Endothelial cell of umbilical vein (primary cell): Measurements from ENCODE around the gene USP2. TPM values are rescaled to one million over a fixed set of nuclear protein-coding genes. Genes with fewer than 3 reads are reported as not detected.

ENCODE experiments used
- BruUV-seq: library from RNA; stranded (reverse); fragments of 400-500 nt; replicated peaks from 2 replicates; lab custom pipeline; 2021; lab: Mats Ljungman, UMichigan
- CTCF ChIA-PET: fragments of 300-600, 350-600 bp; sonication (Branson Sonifier 250); formaldehyde crosslinking; loops from one replicate; lab custom pipeline; 2021; ENCODE audit warnings: antibody characterized with exemption, inconsistent platforms; lab: Charles Lee
- POLR2A ChIA-PET: fragments of 300-600, 350-600 bp; sonication (Branson Sonifier 250); formaldehyde crosslinking; loops from one replicate; lab custom pipeline; 2021; ENCODE audit warnings: antibody characterized with exemption, inconsistent platforms; lab: Charles Lee
- DNase-seq: peaks from one replicate; pipeline ENCODE4 v3.0.0-alpha.2; 2011; ENCODE audit warnings: low read depth, low spot score
- FAIRE-seq: peaks from 2 replicates; lab custom pipeline; 2011; peaks lifted over from hg19 to GRCh38; lab: Jason Lieb, UNC
- H2AFZ ChIP-seq: 2 replicates; pipeline ENCODE4 v1.6.0; 2012; ENCODE audit warnings: low read depth, low read length, control low read depth, inconsistent platforms
- H3K27ac ChIP-seq: 2 replicates; pipeline ENCODE4 v1.5.1; 2011; ENCODE audit warnings: low read depth, mild to moderate bottlenecking, control low read depth, low read length, moderate library complexity; ENCODE audit not compliant: insufficient read depth
- H3K27me3 ChIP-seq, 2 experiments: 2 replicates each; pipeline versions ENCODE4 v1.6.0 to v1.6.1; 2011; ENCODE audit warnings: low read length in 2 of 2, mixed read lengths in 1 of 2; ENCODE audit not compliant: control insufficient read depth in 2 of 2, insufficient read depth in 2 of 2
- H3K36me3 ChIP-seq, 2 experiments: 2 replicates in 1 of 2; 3 replicates in 1 of 2; pipeline ENCODE4 v1.5.1; 2011; ENCODE audit warnings: low read length in 2 of 2, mild to moderate bottlenecking in 1 of 2, moderate library complexity in 1 of 2; ENCODE audit not compliant: control insufficient read depth in 2 of 2, insufficient read depth in 2 of 2; ENCODE audit errors: extremely low read depth in 1 of 2
- H3K4me1 ChIP-seq: 3 replicates; pipeline ENCODE4 v1.5.1; 2011; ENCODE audit warnings: mild to moderate bottlenecking, low read length; ENCODE audit not compliant: control insufficient read depth, insufficient read depth; ENCODE audit errors: extremely low read depth
- H3K4me2 ChIP-seq: 2 replicates; pipeline ENCODE4 v1.6.1; 2011; ENCODE audit warnings: low read length, control low read depth, mixed read lengths; ENCODE audit not compliant: insufficient read depth
- H3K4me3 ChIP-seq, 3 experiments: fragments of 200-600 bp in 1 of 3; sonication (generic), shearing (Covaris generic) in 1 of 3; replicated peaks in 1 of 3; 2 replicates each; pipeline ENCODE4 v1.5.1; 2011 to 2016; ENCODE audit warnings: control low read depth in 3 of 3, low read length in 3 of 3, mild to moderate bottlenecking in 2 of 3, inconsistent platforms in 1 of 3, low read depth in 1 of 3, moderate library complexity in 1 of 3; ENCODE audit not compliant: insufficient read depth in 1 of 3
- H3K79me2 ChIP-seq: 2 replicates; pipeline ENCODE4 v1.6.0; 2012; ENCODE audit warnings: low read length, inconsistent platforms; ENCODE audit not compliant: control insufficient read depth, insufficient read depth
- H3K9ac ChIP-seq: replicated peaks from 2 replicates; pipeline ENCODE3; 2011; ENCODE audit warnings: low read length, control low read depth; ENCODE audit not compliant: insufficient read depth; ENCODE audit errors: extremely low read depth
- H3K9me1 ChIP-seq: replicated peaks from 3 replicates; pipeline ENCODE4 v1.6.0; 2011; ENCODE audit warnings: mild to moderate bottlenecking, low read length; ENCODE audit not compliant: control insufficient read depth, insufficient read depth; ENCODE audit errors: extremely low read depth
- H3K9me3 ChIP-seq: replicated peaks from 2 replicates; pipeline ENCODE4 v1.5.1; 2012; ENCODE audit warnings: low read length, inconsistent platforms; ENCODE audit not compliant: control insufficient read depth, insufficient read depth
- H4K20me1 ChIP-seq: replicated peaks from 2 replicates; pipeline ENCODE3; 2011; ENCODE audit warnings: mild to moderate bottlenecking, low read length; ENCODE audit not compliant: control insufficient read depth, insufficient read depth; ENCODE audit errors: extremely low read depth
- EZH2 ChIP-seq: IDR thresholded peaks from 2 replicates; pipeline ENCODE4 v1.6.1; 2012; ENCODE audit warnings: borderline replicate concordance, low read depth, mild to moderate bottlenecking, moderate library complexity, low read length, inconsistent platforms; ENCODE audit not compliant: severe bottlenecking
- FOS ChIP-seq: IDR thresholded peaks from 2 replicates; pipeline ENCODE4 v1.6.1; 2011; ENCODE audit warnings: mild to moderate bottlenecking, low read length, moderate library complexity, borderline replicate concordance; ENCODE audit not compliant: insufficient read depth
- GATA2 ChIP-seq: IDR thresholded peaks from 2 replicates; pipeline ENCODE4 v1.7.0; 2011; ENCODE audit warnings: low read depth, mild to moderate bottlenecking, moderate library complexity, mixed read lengths, low read length; ENCODE audit not compliant: insufficient read length, insufficient read depth
- JUN ChIP-seq: IDR thresholded peaks from 2 replicates; pipeline ENCODE4 v1.6.1; 2011; ENCODE audit warnings: borderline replicate concordance, low read depth; ENCODE audit not compliant: insufficient read length, insufficient read depth
- MAX ChIP-seq: IDR thresholded peaks from 2 replicates; pipeline ENCODE4 v1.6.1; 2011; ENCODE audit not compliant: insufficient read depth, insufficient read length
- MYC ChIP-seq: IDR thresholded peaks from one replicate; pipeline ENCODE4 v1.6.1; 2011; ENCODE audit warnings: mild to moderate bottlenecking, low read depth, low read length
- POLR2A ChIP-seq: IDR thresholded peaks from 2 replicates; pipeline ENCODE4 v1.6.1; 2012; ENCODE audit warnings: low read depth, mild to moderate bottlenecking, control low read depth, low read length
- POLR2AphosphoS5 ChIP-seq: IDR thresholded peaks from 2 replicates; pipeline ENCODE4 v1.6.1; 2012; ENCODE audit warnings: low read depth, mild to moderate bottlenecking, control low read depth, low read length, moderate library complexity; ENCODE audit not compliant: insufficient read depth
- dilution Hi-C: fragments of 300-500 bp; cut with MboI; formaldehyde crosslinking; loops from one replicate; pipeline ENCODE4 v1.15.0; 2019; ENCODE audit warnings: low sequenced_read_pairs; ENCODE audit not compliant: extremely low pct_ligation_motif_present
- intact Hi-C: fragments of 100-400 bp; cut with micrococcal nuclease; formaldehyde crosslinking; loops from one replicate; pipeline ENCODE4 v1.10.0; 2022
- polyA plus RNA-seq, 4 experiments: library from polyadenylated mRNA; depleted of rRNA in 3 of 4; stranded (reverse) in 3 of 4; unstranded in 1 of 4; fragments of >200 nt; gene quantifications; 2 replicates each; pipeline versions ENCODE4 v1.2.1 to v1.2.3, GENCODE V29; 2011 to 2012; ENCODE audit warnings: missing spikeins in 1 of 4
- total RNA-seq: library from RNA; stranded (reverse); gene quantifications from 2 replicates; pipeline ENCODE4 v1.2.3, GENCODE V29; 2021
- TF ChIP-seq, protein P1 (sequence below), 2 donors: IDR thresholded peaks; 1 replicate in 1 of 2; 2 replicates in 1 of 2; pipeline ENCODE4 v1.5.1; 2011; ENCODE audit warnings: low read length in 2 of 2, mild to moderate bottlenecking in 2 of 2, moderate library complexity in 2 of 2, control low read depth in 1 of 2, inconsistent platforms in 1 of 2, low read depth in 1 of 2; ENCODE audit not compliant: insufficient read depth in 1 of 2; ENCODE audit errors: extremely low read depth in 1 of 2

Gene USP2
- total and polyA plus RNA-seq, 2 donors (not counting 3 experiments of a cell fraction or from before 2014, with no cell fraction given), result 0.21 to 1.2 TPM

- H3K27ac ChIP-seq, result no peak within 1 kb of the TSS
- POLR2A ChIA-PET, result no interaction called here
- DNase-seq, result no peak
- CTCF ChIA-PET, result interaction anchor here (6.2 kb wide), 1 partner anchor 11 kb away, joined by 55 read pairs; no protein-coding TSS in a partner anchor
- no peaks in the 10 kb centered on the region for H3K9me3 ChIP-seq
- no peaks in the 10 kb centered on the region for H3K9me1 ChIP-seq
- H3K4me2 ChIP-seq, result no peak within 1 kb of the TSS
- no peak within 1 kb of the TSS for H3K4me3 ChIP-seq
- intact Hi-C loops, result no loop called here
- peaks cover 0 to 3% of the 10 kb centered on the region in 2 experiments for H3K27me3 ChIP-seq
- no peaks in the 10 kb centered on the region for H3K79me2 ChIP-seq
- H4K20me1 ChIP-seq, result no peaks in the 10 kb centered on the region
- FAIRE-seq, result no peak
- no peak within 1 kb of the TSS for H3K9ac ChIP-seq
- TF ChIP-seq MYC, result no peak
- no peak for TF ChIP-seq FOS
- TF ChIP-seq POLR2A, result no peak
- TF ChIP-seq, protein P1, sequence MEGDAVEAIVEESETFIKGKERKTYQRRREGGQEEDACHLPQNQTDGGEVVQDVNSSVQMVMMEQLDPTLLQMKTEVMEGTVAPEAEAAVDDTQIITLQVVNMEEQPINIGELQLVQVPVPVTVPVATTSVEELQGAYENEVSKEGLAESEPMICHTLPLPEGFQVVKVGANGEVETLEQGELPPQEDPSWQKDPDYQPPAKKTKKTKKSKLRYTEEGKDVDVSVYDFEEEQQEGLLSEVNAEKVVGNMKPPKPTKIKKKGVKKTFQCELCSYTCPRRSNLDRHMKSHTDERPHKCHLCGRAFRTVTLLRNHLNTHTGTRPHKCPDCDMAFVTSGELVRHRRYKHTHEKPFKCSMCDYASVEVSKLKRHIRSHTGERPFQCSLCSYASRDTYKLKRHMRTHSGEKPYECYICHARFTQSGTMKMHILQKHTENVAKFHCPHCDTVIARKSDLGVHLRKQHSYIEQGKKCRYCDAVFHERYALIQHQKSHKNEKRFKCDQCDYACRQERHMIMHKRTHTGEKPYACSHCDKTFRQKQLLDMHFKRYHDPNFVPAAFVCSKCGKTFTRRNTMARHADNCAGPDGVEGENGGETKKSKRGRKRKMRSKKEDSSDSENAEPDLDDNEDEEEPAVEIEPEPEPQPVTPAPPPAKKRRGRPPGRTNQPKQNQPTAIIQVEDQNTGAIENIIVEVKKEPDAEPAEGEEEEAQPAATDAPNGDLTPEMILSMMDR (IDR thresholded peaks at IDR 0.05; ENCODE audit: extremely low read depth in 1 of 2, insufficient read depth in 1 of 2, low read depth in 1 of 2, low read length in 2 of 2), result no peak
- TF ChIP-seq MAX, result no peak
- TF ChIP-seq POLR2AphosphoS5, result no peak
- TF ChIP-seq EZH2, result no peak
- no peak for TF ChIP-seq JUN
- no peak for TF ChIP-seq GATA2
- H2AFZ ChIP-seq, result no peak within 1 kb of the TSS
- H3K36me3 ChIP-seq, result no peaks in the 10 kb centered on the region
- BruUV-seq, result no TSS peak
- dilution Hi-C loops, result no loop called here
- no peaks in the 10 kb centered on the region for H3K4me1 ChIP-seq
These were observed 34.9 kb downstream of the USP2 start, which contains the start of gene MFRP for GRCh38 chr11:119346605-119347004. Gene MFRP (minus strand): TSS chr11:119346705. CDS start chr11:119346513, 192 bp downstream.
